GM19467 (cell line): ENCODE data around the gene RFX1.

Experiments
- ATAC-seq: cut with Tn5 transposase; IDR thresholded peaks from one replicate; pipeline ENCODE4 v1.9.1; 2021; ENCODE audit warnings: mild to moderate bottlenecking, moderate library complexity; ENCODE audit not compliant: unreplicated experiment

Gene RFX1

GRCh38 chr19:13914777-13915176, 91.3 kb downstream of the RFX1 start:
- ATAC-seq, result no peak

DNA sequence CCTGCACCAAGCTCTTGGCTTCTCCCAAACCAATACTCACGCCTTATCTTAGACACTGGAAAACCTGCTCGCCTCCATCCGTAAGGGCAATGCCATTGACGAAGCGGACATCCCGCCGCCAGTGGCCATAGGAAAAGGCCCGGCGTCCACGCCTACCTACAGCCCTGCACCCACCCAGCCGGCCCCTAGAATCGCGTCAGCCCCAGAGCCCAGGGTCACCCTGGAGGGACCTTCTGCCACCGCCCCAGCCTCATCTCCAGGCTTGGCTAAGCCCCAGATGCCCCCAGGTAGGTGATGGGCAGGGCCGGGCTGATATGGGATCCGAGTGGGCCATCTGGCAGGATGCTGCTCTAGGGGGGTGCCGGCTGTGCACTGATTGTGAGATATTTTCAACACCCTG, 92.8 kb downstream of the RFX1 start:
- ATAC-seq, result no peak
